ENCODE data around the gene MVB12B.

MVB12B gene

DNA sequence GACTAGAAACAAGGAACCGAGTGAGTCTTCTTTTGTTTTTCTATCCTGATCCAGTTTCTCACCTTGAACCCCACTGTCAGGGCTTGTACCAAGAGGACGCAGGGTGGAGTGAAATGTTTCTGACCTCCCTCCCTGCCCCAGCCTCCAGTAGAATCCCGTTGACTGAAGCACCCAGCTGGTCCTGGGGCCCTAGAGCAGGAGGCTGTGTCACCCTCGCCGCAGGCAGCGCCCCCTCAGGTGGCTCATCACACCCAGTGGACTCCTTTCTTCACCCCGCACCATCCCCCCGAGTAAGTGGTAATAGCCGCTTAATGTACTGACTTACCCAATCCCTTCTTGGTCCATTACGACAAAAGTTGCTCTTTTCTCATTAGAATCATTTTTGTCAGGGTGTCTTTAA lies 53.8 kb downstream of the MVB12B start:
- no peak for DNase-seq (ENCODE audit: low read depth in 1 of 2, low spot score in 1 of 2)

DNA sequence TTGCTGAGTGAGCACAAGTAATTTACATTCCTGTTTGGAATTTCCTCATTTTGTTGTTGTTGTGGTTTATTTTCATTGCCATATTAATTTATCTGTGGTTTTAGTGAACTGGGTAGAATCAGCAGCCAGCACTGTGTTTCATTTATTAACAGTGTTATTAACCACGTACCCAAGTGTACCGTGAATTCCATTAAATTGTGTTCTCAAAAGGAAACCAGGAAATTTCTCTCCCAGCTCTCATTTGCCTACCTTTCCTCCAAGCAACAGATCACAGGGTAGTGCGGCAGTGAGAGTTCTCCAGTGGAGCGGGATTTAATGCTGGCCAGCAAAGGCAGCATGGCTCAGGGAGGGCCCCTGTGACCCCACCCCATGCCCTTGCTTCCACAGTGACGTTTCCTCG lies 54.6 kb downstream of the MVB12B start:
- DNase-seq (ENCODE audit: low read depth in 1 of 2, low spot score in 1 of 2): no peak

DNA sequence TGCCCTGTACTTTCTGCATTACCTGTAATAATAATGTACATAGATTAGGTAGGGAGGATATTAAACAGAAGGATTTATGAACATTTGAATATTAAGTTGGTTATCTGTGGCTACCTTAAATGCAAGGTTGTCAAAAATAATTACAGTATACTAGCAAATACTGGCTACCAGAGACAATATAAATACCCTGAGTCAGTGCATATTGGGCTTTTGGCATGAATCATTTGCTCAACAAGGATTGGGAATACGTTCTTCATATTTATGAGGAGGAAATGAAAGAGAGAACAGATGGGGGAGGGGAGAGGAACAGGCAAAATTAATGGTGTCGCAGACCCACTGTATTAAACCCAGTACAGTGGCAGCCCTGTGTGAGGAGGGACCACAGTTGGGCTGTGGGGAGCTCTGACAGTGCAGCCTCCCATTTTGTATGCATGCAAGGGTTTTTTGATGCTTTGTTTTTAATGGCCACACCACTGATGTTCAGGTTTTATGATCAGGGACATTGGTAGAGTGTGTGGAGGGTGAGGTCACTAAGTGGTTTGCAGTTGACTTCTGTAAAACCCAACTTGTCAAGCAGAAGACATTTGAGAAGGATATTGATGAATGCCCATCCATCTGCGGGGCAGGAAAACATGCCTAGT lies 56.9 kb downstream of the MVB12B start:
- DNase-seq (ENCODE audit: low read depth in 1 of 2, low spot score in 1 of 2): no peak

DNA sequence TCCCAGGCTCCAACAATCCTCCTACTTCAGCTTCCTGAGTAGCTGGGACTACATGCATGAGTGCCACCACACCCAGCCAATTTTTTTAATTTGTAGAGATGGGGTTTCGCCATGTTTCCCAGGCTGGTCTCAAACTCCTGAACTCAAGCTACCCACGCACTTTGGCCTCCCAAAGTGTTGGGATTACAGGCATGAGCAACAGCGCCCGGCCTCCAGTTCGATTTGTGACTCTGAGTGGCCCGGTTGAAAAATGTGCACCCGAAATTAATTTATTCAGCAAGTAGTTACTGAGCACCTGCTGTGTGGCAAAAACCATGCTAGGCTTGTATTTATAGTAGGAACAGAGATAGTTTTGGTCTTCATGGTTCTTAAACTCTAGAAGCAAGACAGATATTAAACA lies 58.3 kb downstream of the MVB12B start:
- DNase-seq (ENCODE audit: low read depth in 1 of 2, low spot score in 1 of 2): no peak

DNA sequence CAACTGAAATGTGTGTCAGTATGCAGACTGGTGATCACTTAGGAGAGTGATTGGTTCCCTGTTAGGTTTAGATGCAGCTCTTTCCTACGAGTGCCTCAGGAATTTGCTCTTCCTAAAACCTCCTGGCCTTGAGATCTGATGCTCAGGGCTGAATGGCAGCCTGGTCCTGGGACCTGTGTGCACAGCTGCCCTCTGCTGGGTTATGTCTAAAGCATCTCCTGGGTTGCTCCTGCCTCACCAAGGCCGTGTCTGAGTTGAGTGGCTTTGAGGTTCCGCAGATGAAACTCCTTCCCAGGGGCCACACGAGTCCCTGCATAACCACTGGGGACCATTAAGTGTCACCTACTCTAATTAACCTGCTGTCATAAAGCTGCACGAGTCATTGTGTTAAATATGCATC lies 59.5 kb downstream of the MVB12B start:
- no peak for DNase-seq (ENCODE audit: low read depth in 1 of 2, low spot score in 1 of 2)

DNA sequence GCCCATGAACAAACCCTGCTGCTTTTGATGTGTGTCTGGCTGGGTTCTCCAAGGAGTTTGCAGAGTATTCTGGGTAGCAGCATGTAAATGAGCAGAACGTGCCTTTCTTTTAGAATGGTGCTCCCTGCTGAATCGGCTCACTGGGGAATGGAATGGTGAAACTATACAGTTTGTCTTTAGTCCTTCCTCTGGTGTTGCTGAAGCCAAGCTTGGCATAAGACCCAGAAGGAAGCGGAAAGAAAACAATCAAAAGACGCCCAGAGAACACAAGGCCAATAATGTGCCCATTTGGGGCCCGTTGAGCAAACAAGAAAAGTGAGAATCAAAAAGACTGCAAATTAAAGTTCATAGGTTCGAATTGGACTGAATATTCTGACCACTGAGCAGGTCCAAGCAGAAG lies 60.1 kb downstream of the MVB12B start:
- no peak for DNase-seq (ENCODE audit: low read depth in 1 of 2, low spot score in 1 of 2)

DNA sequence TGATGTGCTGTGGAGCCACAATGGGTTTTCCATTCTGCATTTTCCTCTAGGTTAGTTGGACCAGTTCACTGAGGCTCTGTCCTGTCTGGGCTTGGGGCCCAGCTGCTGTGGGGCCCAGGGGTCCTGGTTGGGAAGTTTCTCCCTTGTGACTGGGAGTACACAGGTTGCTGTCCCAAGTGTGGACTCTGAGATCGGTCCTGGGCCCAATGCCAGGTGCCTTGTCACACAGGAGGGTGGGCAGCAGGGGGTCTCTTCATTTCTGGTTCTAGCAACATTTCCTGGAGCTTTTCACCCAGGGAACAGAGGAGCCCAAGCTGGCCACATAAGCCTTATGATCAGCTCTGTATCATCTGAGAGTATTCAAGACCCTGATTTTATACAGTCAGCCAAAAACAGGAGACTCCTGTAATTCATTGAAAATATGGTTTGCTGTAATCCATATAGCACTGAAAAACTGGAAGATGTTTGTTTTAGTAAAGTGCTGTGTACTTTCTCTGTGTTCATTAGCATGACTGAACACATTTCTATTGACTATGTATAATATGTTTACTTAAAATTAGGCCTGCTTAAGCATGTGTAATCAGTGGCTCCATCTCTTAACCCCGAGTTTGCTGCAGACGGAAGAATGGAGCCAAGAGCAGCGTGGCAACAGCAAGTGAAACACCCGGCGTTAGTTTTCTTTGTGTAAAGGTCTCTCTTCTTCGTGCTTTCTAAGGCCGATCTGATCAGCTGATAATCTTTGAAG lies 62.5 kb downstream of the MVB12B start:
- no peak for DNase-seq (ENCODE audit: low read depth in 1 of 2, low spot score in 1 of 2)

DNA sequence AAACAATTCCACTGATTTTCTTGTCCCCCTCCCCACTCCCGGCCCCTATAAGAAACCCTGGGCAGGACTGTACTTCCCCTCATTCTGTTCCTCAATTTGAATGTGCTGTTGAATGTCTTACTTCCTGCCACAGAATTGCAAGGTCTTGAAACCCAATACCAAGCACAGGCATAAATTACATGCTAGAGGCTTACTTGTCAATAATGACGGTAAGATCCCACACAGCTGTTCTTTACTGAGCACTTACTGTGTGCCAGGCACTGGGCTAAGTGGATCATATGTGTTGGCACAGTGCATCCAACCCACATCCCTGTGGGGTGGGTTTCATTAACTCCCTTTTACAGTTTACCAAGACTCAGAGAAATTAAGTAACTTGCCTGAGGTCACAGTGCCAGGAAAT lies 63.4 kb downstream of the MVB12B start:
- no peak for DNase-seq (ENCODE audit: low read depth in 1 of 2, low spot score in 1 of 2)

DNA sequence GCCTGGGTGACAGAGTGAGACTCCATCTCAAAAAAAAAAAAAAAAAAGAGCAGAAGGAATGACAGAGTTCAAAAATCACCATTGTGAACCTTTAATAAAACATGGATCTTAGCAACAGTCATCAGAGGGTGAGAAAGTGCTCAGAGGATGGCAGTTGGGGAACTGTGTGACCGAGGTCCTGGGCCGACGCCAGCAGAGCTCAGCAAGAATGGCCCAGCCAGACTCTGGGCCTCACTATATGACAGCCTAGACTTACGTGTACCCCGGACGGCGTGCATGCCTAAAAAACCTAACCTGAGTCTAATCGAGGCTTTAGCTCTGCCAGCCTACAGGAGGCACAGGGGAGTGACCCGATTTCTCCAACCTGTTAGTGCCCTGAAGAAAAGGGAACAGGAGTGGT lies 64.3 kb downstream of the MVB12B start:
- no peak for DNase-seq (ENCODE audit: low read depth in 1 of 2, low spot score in 1 of 2)

DNA sequence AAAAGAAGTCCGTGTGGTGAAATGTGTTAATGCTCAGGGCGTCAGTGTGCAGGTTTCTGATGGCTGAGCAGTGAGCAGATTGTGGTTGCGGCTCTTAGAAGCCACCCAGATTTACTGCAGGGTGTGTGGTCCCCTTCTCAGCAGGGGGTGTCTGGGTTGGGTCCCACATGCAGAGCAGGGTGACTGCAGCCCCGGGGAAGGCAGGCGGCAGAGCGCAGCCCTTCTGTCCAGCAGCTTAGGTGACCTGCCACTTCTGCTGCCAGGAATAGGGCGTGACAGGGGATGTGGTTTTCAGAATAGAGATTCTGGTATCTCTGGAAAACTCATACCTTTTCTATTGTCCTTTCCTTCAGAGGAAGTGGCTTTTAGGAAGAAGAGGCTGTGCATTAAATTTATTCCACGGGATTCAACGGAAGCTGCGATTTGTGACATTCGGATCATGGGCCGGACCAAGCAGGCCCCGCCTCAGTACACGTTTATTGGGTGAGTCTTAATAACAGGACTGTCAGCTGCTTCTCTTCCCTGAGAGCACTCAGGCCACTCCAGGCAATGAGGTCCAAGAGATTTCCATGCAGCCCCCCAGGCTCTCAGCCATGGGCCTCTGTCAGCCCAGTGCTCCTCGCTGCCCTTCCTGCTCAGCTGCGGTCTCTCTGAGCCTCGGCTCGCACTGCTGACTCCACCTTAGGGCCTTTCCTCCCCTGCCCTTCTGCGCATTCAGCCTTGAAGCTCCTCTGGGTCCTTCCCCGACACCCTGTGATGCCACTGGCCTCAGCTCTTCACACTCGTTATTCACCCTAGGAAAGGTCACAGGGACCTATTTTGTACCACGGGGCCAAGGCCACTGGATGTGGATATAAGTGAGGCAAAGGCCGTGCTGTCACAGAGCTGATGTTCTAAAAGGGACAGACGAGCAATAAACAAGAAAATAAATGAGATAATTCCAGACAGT lies 65.4 kb downstream of the MVB12B start:
- DNase-seq (ENCODE audit: low read depth in 1 of 2, low spot score in 1 of 2): no peak

DNA sequence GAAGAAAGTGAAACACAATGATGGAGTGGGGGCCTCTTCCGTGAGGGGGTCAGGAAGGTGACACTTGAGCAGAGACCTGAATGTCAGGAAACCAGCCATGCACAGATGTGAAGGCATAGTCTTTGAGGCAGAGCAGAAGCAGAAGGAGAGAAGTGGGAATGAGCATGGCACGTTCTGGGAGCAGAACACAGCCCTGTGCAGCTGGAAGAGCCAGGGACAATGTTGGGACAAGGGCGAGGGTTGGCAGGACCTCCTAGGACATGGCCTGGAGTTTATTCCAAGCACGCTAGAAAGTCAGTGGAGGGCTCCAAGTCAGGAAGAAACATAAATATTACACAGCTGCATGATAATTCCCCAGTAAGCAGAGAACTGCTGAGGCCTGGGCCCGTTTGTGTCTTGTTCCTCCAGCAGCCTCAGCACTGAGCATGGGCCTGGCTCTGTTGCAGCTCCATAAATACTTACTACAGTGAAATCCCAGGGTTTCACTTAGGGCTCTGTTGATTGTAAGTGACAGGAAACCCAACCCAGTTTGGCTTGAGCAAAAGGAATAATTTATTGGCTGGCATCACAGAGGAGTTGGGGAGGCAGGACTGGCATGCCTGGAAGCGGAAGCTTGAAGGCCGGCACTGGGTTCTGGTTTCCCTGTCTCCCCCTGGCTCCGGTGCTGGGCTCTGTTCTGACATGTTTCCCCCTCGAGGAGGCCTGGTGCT lies 66.2 kb downstream of the MVB12B start:
- DNase-seq (ENCODE audit: low read depth in 1 of 2, low spot score in 1 of 2): no peak

DNA sequence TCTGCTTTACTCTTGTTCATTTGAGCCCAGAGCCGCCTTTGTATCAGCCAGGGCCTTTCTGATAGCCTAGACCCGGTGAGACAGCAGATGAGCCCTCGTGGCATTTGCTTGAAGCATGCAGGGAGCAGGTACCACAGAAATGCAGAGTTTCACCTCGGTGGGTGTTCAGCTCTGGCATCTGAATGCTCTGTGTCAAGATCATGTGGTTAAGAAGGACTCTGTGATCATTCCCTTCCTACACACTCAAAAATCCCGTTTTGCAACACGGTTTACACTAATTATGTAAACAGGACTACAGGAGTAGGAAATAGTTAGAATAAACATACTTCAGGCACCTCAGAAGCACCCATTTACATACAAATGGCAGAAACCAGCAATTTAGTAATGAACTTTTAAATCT lies 67.2 kb downstream of the MVB12B start:
- DNase-seq (ENCODE audit: low read depth in 1 of 2, low spot score in 1 of 2): no peak

DNA sequence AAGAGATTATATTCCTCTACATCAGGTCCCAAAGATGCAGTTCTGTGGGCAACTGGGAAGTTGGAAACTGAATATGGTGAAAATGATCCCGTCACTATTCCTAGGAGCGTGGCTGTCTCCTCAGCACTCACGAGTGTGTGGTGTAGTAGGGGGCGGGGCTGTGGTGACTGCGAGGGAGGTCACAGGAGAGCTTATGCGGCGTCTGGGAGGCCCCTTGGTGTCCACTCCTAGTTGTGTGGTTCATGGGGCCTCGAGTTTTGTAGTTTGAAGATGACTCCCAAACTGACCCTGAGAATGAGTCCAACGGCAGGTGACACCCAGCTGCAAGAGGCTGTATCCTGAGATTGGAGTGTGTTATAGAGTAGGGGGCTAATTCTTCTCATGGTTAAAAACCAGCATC lies 68.2 kb downstream of the MVB12B start:
- no peak for DNase-seq (ENCODE audit: low read depth in 1 of 2, low spot score in 1 of 2)

DNA sequence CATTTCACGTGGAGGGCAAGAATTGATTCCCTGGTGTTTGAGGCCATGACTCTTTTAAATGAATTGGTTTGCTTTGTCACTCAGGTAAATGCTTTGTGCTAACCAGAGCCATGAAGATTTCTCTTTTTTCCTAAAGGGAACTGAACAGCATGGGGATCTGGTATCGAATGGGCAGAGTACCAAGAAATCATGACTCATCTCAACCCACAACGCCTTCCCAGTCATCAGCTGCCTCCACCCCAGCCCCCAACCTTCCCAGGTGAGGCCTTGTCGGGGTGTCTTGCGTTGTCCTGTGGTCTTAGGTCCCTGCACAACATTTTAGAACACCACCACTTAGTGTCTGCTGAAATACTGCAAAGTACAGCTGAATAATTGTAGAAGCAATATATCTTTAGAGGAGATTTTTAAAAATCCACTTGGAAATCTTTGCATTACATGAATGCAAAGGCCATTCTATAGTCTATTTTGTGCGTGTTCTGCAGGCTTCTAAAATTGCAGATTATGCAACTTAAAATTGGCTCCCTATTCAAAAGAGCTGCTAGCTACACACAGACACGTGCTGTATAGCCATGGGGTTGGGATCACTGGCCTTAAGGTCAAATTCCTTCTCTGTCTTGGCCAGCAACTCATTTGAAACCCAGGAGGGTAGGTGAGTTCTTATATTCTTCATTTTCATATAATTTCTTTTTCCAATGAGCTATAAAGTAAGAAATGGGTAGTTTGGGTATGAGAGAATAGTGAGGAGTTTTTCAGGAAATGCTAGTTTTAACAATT lies 69.0 kb downstream of the MVB12B start:
- no peak for DNase-seq (ENCODE audit: low read depth in 1 of 2, low spot score in 1 of 2)

DNA sequence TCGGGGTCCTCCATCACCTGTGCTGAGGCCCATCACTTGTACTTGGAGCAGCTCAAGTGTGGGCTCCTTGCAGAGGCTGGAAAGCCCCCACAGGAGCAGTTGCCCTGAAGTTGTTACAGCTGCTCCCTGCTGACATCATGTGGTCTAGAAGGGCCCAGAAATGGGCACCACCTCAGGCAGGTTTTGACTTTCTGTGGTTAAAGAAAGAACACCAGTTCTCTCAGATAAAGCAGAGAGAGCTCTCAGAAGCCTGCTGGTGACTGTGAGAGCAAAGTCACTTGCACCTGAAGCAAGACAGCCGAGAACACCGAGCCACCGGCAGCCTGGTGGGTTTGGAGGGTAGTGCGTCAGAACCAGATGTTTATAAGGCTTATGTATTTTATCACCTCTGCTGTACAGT lies 70.4 kb downstream of the MVB12B start:
- DNase-seq (ENCODE audit: low read depth in 1 of 2, low spot score in 1 of 2): peak in 1 of 2 donors; percentile 36

DNA sequence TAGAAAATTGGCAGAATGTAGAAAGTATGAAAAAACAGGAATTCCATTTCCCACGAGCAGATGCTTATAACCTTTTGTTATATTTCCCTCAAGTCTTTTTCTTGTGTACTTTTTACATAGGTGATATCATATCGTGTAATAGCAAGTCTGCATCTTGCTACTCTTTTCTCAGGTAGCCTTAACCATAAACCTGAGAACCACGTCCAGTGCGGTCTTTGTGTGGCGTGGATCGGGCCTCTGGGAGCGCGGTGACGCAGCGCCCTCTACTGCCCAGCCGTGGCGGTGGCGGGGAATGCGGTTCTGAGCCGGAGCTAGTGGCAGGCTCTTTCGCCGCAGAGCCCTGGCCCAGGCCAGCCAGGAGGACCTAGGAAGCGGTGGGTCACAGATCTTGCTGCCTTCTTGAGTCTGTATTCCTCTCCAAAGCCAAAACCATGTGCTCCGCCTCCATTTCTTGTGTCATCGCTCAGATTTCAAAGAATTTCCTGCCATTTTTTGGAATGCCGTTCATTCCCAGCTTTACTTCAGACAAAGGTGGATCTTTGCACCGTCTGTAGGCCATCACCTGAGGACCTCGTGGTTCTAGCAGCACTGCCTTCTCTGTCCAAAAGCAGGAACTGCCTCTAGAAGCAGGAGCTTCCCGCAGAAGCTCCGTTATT lies 71.9 kb downstream of the MVB12B start:
- DNase-seq (ENCODE audit: low read depth in 1 of 2, low spot score in 1 of 2): peak; percentile 51 to 55

DNA sequence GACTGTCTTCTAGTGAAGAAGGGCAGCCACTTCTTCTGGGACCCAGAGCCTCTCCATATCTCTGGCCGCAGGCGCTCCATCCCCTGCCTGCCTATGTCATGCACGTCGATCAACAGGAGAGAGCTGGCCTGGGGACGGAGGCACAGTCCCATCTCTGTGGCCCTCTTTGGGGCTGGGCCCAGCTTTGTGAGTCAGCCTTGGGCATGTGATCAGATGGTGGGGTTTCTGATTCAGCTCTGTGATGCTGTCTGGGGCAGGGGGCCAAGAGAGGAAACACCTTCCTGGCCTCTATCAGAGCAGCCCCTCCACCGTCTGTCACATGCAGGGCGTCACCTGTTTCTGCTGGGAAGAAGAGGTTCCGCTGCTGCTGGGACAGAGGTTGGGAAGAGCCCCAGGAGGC lies 72.6 kb downstream of the MVB12B start:
- no peak for DNase-seq (ENCODE audit: low read depth in 1 of 2, low spot score in 1 of 2)

DNA sequence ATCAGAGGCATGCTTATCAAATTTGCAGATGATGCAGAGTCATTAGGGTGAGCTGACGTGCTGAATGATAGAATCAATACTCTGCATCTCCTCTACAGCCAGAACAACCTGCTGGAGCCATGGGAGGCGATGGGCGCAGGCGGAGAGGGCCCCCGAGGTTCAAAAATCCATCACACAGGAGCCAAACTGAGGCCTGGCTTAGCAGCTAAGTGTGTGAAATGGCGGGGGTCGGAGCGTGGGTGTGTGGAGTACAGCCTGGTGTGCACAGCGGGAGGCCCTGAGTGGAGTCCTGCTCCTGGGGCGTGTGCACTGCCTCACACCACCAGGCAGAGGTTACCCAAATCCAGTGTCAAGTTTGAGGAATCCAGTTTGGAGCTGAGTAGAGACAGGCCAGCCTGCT lies 73.2 kb downstream of the MVB12B start:
- DNase-seq (ENCODE audit: low read depth in 1 of 2, low spot score in 1 of 2): no peak

DNA sequence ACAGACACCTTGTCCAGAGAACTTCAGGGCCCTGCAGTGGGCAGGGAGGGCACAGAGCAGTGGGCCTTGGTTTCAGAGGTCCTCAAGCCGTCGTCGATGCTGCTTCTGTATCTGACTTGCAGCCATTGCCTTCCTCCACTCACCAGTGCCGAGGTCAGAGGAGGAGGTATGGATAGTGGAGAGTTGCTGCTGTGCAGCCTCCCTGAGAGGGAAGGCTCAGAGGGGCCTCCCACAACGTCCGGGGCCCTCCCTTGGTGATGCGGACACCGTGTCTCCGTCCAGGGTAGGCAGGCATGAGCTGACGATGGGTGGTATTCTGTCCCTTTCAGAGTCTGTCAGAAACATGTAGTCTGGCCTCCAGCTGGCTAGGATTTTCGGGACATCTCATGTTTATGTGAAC lies 73.9 kb downstream of the MVB12B start:
- no peak for DNase-seq (ENCODE audit: low read depth in 1 of 2, low spot score in 1 of 2)

DNA sequence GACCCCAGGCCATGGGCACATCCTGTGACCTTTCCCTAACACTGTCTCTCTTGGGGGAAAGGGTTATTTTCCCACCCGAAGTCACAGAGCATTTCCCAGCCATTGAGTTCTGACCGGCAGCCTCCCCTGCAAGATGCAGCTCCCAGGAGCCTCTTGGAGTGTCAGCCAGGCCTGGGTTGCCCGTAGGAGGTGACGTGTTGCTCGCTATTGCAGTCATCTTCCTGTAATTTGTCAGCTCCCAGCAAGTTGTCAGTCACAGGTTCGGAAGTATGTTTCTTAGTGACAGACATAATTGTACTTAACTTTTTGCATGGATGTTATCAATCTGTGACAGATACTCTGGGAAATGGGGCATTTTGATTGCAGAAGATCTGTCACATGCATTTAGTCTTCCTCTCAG lies 74.5 kb downstream of the MVB12B start:
- DNase-seq (ENCODE audit: low read depth in 1 of 2, low spot score in 1 of 2): no peak

Measured in activated CD4-positive, alpha-beta T cell treated with anti-CD3 and anti-CD28 coated beads, Interleukin-2, amount 50 U/mL, for 24 hours (primary cell).